Right lobe of liver (tissue), 4 donors: ENCODE measurements around the gene OR5AU1.

Source experiments
- CTCF ChIP-seq, 4 donors: fragments of 200-600 bp in 3 of 4; fragments of 450-650 bp in 1 of 4; IDR thresholded peaks; one replicate each; pipeline versions ENCODE4 v1.5.1 to v1.8.0; 2016 to 2022; ENCODE audit warnings: antibody characterized with exemption in 4 of 4, mild to moderate bottlenecking in 2 of 4
- POLR2A ChIP-seq: fragments of 450-650 bp; IDR thresholded peaks from one replicate; pipeline ENCODE4 v1.6.1; 2017; ENCODE audit warnings: antibody characterized with exemption, mild to moderate bottlenecking
- donor health status: DM: no; HTN: no; CAD: no.
- donor health status: DM: no; HTN: no; CAD: no.
- donor health status: DM: no; HTN: yes; CAD: no.

- no peak for TF ChIP-seq CTCF (IDR thresholded peaks at IDR 0.05)
- no peak for TF ChIP-seq POLR2A
Measured at GRCh38 chr14:21145437-21145836, 10.4 kb downstream of the OR5AU1 start.
